Skeletal muscle tissue (tissue), 5 donors: ENCODE results near the gene ARL13B. TPM values are rescaled to one million over a fixed set of nuclear protein-coding genes. Genes with fewer than 3 reads are reported as not detected.

Experiments used
- H3K27ac ChIP-seq: one replicate; pipeline ENCODE4 v1.7.0; 2013; ENCODE audit warnings: mild to moderate bottlenecking, low read depth, low read length, inconsistent platforms
- H3K27me3 ChIP-seq, 3 donors: one replicate each; pipeline ENCODE4 v1.7.0; 2013; ENCODE audit warnings: low read length in 3 of 3; ENCODE audit not compliant: control insufficient read depth in 3 of 3, insufficient read depth in 3 of 3
- H3K36me3 ChIP-seq, 3 donors: one replicate each; pipeline ENCODE4 v1.7.0; 2013; ENCODE audit warnings: low read length in 3 of 3; ENCODE audit not compliant: control insufficient read depth in 3 of 3, insufficient read depth in 3 of 3
- H3K4me1 ChIP-seq, 3 donors: one replicate each; pipeline ENCODE4 v1.7.0; 2013; ENCODE audit warnings: low read length in 3 of 3, mild to moderate bottlenecking in 3 of 3; ENCODE audit not compliant: control insufficient read depth in 3 of 3, insufficient read depth in 3 of 3
- H3K4me3 ChIP-seq, 3 donors: one replicate each; pipeline ENCODE4 v1.7.0; 2013; ENCODE audit warnings: low read length in 3 of 3
- H3K9ac ChIP-seq, 3 donors: one replicate each; pipeline ENCODE4 v1.7.0; 2013; ENCODE audit warnings: low read length in 3 of 3, mild to moderate bottlenecking in 3 of 3, moderate library complexity in 2 of 3, low read depth in 1 of 3
- H3K9me3 ChIP-seq, 3 donors: one replicate each; pipeline ENCODE4 v1.7.0; 2013; ENCODE audit warnings: low read length in 3 of 3; ENCODE audit not compliant: control insufficient read depth in 3 of 3
- small RNA-seq: library from RNA; depleted of rRNA; stranded (forward); fragments of <200 nt; gene quantifications from one replicate; pipeline ENCODE3, GENCODE V24; 2014
- total RNA-seq: library from RNA; depleted of rRNA; stranded (reverse); fragments of >200 nt; gene quantifications from one replicate; pipeline ENCODE4 v1.2.3, GENCODE V29; 2014
- donor health status: Osteomylitis.

Gene ARL13B
- total RNA-seq, 1 donor from 2014 or later: 3.7 TPM

GRCh38 chr3:94093151-94093550, 113.2 kb downstream of the ARL13B start:
- H3K4me1 ChIP-seq: no peaks in the 10 kb centered on the region
- H3K27me3 ChIP-seq: no peaks in the 10 kb centered on the region
- H3K9ac ChIP-seq: no peak overlapping the region
- no peaks in the 10 kb centered on the region for H3K9me3 ChIP-seq
- no peak overlapping the region for H3K27ac ChIP-seq
- no peak overlapping the region for H3K4me3 ChIP-seq
- H3K36me3 ChIP-seq: peaks cover 2 to 8% (median 6%) of the 10 kb centered on the region in 3 donors

DNA sequence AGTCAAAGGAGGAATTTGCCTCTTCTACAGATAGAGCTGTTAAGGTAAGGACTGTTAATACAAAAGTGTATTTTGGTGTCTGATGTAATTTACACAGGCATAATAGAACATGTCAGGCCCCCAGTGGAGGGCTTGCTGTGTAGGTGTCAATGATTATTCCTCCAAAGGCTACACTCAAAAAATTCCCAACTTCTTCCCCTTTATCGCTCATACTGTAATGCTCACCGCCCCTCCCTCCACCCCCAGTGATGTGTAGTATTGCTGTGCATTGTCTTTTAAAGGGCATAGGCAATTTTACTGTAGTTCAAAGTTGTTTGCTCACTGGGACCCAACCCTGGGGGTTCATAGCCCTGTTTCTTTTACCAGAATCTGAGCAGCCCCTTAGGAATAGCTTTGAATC, 115.2 kb downstream of the ARL13B start:
- Histone ChIP-seq H3K36me3 (peaks cover 2 to 6% (median 6%) of the 10 kb centered on the region in 3 donors), H3K27ac (no peak overlapping the region), H3K4me1 (no peaks in the 10 kb centered on the region), H3K4me3 (no peak overlapping the region), H3K9ac (no peak overlapping the region), H3K9me3 (no peaks in the 10 kb centered on the region), H3K27me3 (no peaks in the 10 kb centered on the region)

- H3K9me3 ChIP-seq: no peaks in the 10 kb centered on the region
- H3K36me3 ChIP-seq: peaks cover 2 to 9% (median 3%) of the 10 kb centered on the region in 3 donors
- H3K27ac ChIP-seq: no peak overlapping the region
- H3K4me1 ChIP-seq: no peaks in the 10 kb centered on the region
- H3K9ac ChIP-seq: no peak overlapping the region
- H3K27me3 ChIP-seq: no peaks in the 10 kb centered on the region
- H3K4me3 ChIP-seq: no peak overlapping the region
These were observed 118.5 kb downstream of the ARL13B start for GRCh38 chr3:94098452-94098851.

DNA sequence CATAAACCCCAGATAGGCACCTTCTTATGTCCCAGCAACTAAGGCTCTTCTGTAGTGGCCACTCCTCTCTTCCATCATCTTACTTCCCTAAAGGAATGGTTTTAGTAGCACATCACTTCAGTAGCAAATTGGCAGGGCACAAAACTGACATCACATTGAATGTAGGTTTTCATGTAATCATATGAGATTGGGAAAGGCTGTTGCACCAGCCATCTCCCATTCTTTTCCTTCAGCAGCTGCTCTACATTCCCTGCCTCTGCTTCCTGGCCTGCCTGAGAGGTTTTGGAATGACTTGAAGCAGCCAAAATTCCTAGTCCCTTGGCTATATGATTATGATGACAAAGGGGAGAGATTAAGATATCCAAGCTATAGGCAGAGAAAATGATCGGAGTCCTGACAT, 119.4 kb downstream of the ARL13B start:
- Histone ChIP-seq H3K9me3 (no peaks in the 10 kb centered on the region), H3K4me1 (no peaks in the 10 kb centered on the region), H3K36me3 (peaks cover 2 to 11% (median 3%) of the 10 kb centered on the region in 3 donors), H3K4me3 (no peak overlapping the region), H3K27ac (no peak overlapping the region), H3K9ac (no peak overlapping the region), H3K27me3 (no peaks in the 10 kb centered on the region)

DNA sequence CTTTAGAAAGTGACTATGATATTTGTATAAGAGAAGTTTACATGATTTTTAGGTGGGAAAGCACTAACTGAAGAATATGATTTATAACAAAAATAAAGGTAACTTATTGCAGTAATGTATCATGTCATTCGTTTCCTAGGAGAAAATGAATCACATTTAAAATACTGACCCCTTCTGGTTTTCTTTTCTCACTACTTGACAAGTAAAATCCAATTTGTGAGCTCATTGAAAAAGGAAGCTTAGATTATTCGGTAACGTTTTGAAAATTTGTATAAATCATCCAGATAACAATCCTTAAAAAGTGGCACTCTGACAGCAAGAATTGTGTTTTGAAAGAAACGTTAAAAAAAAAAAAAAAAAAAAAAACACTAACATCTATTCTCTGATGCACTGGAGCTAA, 121.9 kb downstream of the ARL13B start:
- Histone ChIP-seq H3K27ac (no peak overlapping the region), H3K27me3 (no peaks in the 10 kb centered on the region), H3K9ac (no peak overlapping the region), H3K36me3 (peaks cover 0 to 4% (median 0%) of the 10 kb centered on the region in 3 donors), H3K9me3 (no peaks in the 10 kb centered on the region), H3K4me3 (no peak overlapping the region), H3K4me1 (no peaks in the 10 kb centered on the region)

Small RNA genes lying within 50 kb of the gene (small RNA-seq; reads per million reads assigned to genes)
- gene RF00019 (not detected), gene RNU6-511P (not detected)

Other genes starting within 250 kb of the ARL13B start
- 19.3 TPM for gene PROS1, start 6.3 kb upstream of the ARL13B start, total RNA-seq
- gene STX19, start 48.4 kb downstream of the ARL13B start, total RNA-seq: not detected
- gene DHFR2, start 82.8 kb downstream of the ARL13B start, total RNA-seq: 3.7 TPM
- 17.2 TPM for gene NSUN3, start 82.9 kb downstream of the ARL13B start, total RNA-seq